Tracheal epithelial cell (primary cell): ENCODE results near the gene ACTR3C. TPM values are rescaled to one million over a fixed set of nuclear protein-coding genes. Genes with fewer than 3 reads are reported as not detected.

ENCODE experiments used
- total RNA-seq: library from RNA; depleted of rRNA; stranded (reverse); fragments of >200 nt; gene quantifications from 2 replicates; pipeline ENCODE4 v1.2.1, GENCODE V29; 2014

Gene ACTR3C
- 4.5 and 11.6 TPM in 2 replicates for total RNA-seq

GRCh38 chr7:150322833-150323681 is at the start of gene ACTR3C, which contains the start of gene LRRC61:
ACTR3C (minus strand) TSS chr7:150323545; CDS start chr7:150295296, 28,249 bp downstream.
LRRC61 (plus strand) TSS chr7:150323355; CDS start chr7:150336862, 13,507 bp downstream.

GRCh38 chr7:150368096-150368883 is 44.9 kb upstream of the ACTR3C start, which contains the start of gene REPIN1:
REPIN1 (plus strand) TSS chr7:150368822; CDS start chr7:150369712, 890 bp downstream.

GRCh38 chr7:150341263-150342120 is 18.1 kb upstream of the ACTR3C start, which contains the start of gene RARRES2:
RARRES2 (minus strand) TSS chr7:150341629; CDS start chr7:150340609, 1,020 bp downstream.

Other genes with a start within 250 kb of the ACTR3C start
- 10.4 and 10.6 TPM in 2 replicates for gene LRRC61, start 190 bp downstream of the ACTR3C start, total RNA-seq
- gene RARRES2, start 18.1 kb upstream of the ACTR3C start, total RNA-seq: 0.21 and 9.2 TPM in 2 replicates
- 28.0 and 47.5 TPM in 2 replicates for gene REPIN1, start 45.3 kb upstream of the ACTR3C start, total RNA-seq
- gene ZNF775, start 55.8 kb upstream of the ACTR3C start, total RNA-seq: 3.4 and 3.8 TPM in 2 replicates
- under 0.01 and 0.21 TPM in 2 replicates for gene GIMAP8, start 127.1 kb upstream of the ACTR3C start, total RNA-seq
- under 0.01 TPM in 1 of 2 replicates, not detected in the other for gene GIMAP7, start 191.3 kb upstream of the ACTR3C start, total RNA-seq
- 0.21 and 2.2 TPM in 2 replicates for gene GIMAP4, start 243.8 kb upstream of the ACTR3C start, total RNA-seq